AG09309 (cell line): Measurements from ENCODE around the gene MBD3L4.
"Not testable (repeated sequence)": the region's sequence is repeated elsewhere in the genome, so short reads cannot be mapped to it uniquely, and the experiment has no call there.

ENCODE experiments used
- DNase-seq: peaks from one replicate; pipeline ENCODE4 v3.0.0-alpha.2; 2010; ENCODE audit warnings: low read depth
- H3K4me3 ChIP-seq: 2 replicates; pipeline ENCODE4 v1.5.1; 2011; ENCODE audit warnings: mild to moderate bottlenecking, low read depth, low read length, moderate library complexity; ENCODE audit not compliant: control insufficient read depth
- CTCF ChIP-seq: IDR thresholded peaks from 2 replicates; pipeline ENCODE4 v1.5.1; 2011; ENCODE audit warnings: mild to moderate bottlenecking, low read depth, low read length, inconsistent platforms; ENCODE audit not compliant: insufficient read depth, control insufficient read depth; ENCODE audit errors: missing control alignments

The MBD3L4 gene

GRCh38 chr19:7069904-7070226, 29.9 kb upstream of the MBD3L4 start:
- H3K4me3 ChIP-seq = peak overlapping the region; percentile 100
- DNase-seq = no peak
- TF ChIP-seq CTCF = no peak

- no peak for TF ChIP-seq CTCF
- DNase-seq = peak; percentile 82
- H3K4me3 ChIP-seq = peak within 1 kb of the TSS; percentile 100
Measured at GRCh38 chr19:7069042-7069903, 29.3 kb upstream of the MBD3L4 start, which contains the start of gene ZNF557. Gene ZNF557, plus strand, starts transcription at chr19:7069703. Its CDS starts 5,372 bp downstream, at chr19:7075075.

- 0 out of 2 replicates have a peak overlapping the region, but pooled peaks have one; percentile 9 for H3K4me3 ChIP-seq
- no peak for DNase-seq
- no peak for TF ChIP-seq CTCF
Measured at GRCh38 chr19:7068599-7068998, 28.6 kb upstream of the MBD3L4 start.

GRCh38 chr19:7067716-7068115, 27.7 kb upstream of the MBD3L4 start:
- DNase-seq = peak; percentile 18
- no peak for TF ChIP-seq CTCF

GRCh38 chr19:7067122-7067521, 27.1 kb upstream of the MBD3L4 start:
- peak; percentile 29 for TF ChIP-seq CTCF
- not testable (repeated sequence) for H3K4me3 ChIP-seq, DNase-seq

More at GRCh38 chr19:7067716-7068115, 27.7 kb upstream of the MBD3L4 start:
- no peak overlapping the region for H3K4me3 ChIP-seq

GRCh38 chr19:7063764-7064418, 23.9 kb upstream of the MBD3L4 start:
- DNase-seq = no peak
- no peak for TF ChIP-seq CTCF
- no peak overlapping the region for H3K4me3 ChIP-seq
